Neutrophil (primary cell): ENCODE data around the gene ATP8B4.
A peak's percentile ranks its signal among the peaks of the same experiment; 100 is the strongest.
"Not testable (repeated sequence)": the region's sequence is repeated elsewhere in the genome, so short reads cannot be mapped to it uniquely, and the experiment has no call there.

Experiments used
- H3K27ac ChIP-seq: fragments of 200-600 bp; sonication (generic); 2 replicates; pipeline ENCODE4 v1.5.1; 2016; ENCODE audit warnings: mild to moderate bottlenecking, moderate library complexity
- H3K27me3 ChIP-seq: fragments of 200-600 bp; sonication (generic); 2 replicates; pipeline ENCODE4 v1.6.0; 2016; ENCODE audit warnings: mild to moderate bottlenecking
- H3K36me3 ChIP-seq: fragments of 200-600 bp; sonication (generic); 2 replicates; pipeline ENCODE4 v1.5.1; 2017
- H3K4me1 ChIP-seq, 2 experiments: fragments of 200-600 bp in 1 of 2; sonication (generic) in 1 of 2; 1 replicate in 1 of 2; 2 replicates in 1 of 2; pipeline versions ENCODE4 v1.5.1 to v1.6.1; 2013 to 2016; ENCODE audit warnings: low read depth in 1 of 2, low read length in 1 of 2, mild to moderate bottlenecking in 1 of 2, moderate library complexity in 1 of 2; ENCODE audit not compliant: control insufficient read depth in 1 of 2, insufficient read depth in 1 of 2
- H3K4me3 ChIP-seq, 2 experiments: fragments of 200-600 bp in 1 of 2; sonication (generic) in 1 of 2; 1 replicate in 1 of 2; 2 replicates in 1 of 2; pipeline ENCODE4 v1.5.1; 2013 to 2016; ENCODE audit warnings: low read depth in 1 of 2, low read length in 1 of 2, mild to moderate bottlenecking in 1 of 2, moderate library complexity in 1 of 2
- H3K9me3 ChIP-seq: fragments of 200-600 bp; sonication (generic); 2 replicates; pipeline ENCODE4 v1.5.1; 2016
- TF ChIP-seq, protein P1 (sequence below): fragments of 200-600 bp; sonication (generic); IDR thresholded peaks from 2 replicates; pipeline ENCODE4 v1.5.1; 2016; ENCODE audit warnings: antibody characterized with exemption

The ATP8B4 gene

DNA sequence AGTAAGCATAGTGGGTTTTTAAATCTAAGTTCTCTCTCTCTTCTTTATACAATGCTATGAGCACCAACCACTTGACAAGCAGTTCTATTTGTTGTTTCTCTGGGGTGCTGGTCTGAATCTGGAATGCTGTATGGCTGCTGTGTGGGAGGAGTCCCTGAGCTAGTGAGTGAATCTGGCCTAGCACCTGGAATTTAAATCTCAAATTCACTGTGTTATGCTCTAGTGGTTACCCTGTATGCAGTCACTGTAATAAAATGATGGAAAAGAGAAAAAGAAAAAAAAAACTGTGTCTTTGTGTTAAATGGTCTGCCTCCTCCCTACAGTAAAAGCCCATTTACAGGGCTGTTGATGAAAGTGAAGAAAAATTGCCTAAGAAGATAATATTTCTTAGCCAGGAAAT lies 155.0 kb downstream of the ATP8B4 start:
- H3K4me1 ChIP-seq = no peaks in the 10 kb centered on the region
- peak overlapping the region; percentile 63 for H3K27ac ChIP-seq
- TF ChIP-seq, protein P1, sequence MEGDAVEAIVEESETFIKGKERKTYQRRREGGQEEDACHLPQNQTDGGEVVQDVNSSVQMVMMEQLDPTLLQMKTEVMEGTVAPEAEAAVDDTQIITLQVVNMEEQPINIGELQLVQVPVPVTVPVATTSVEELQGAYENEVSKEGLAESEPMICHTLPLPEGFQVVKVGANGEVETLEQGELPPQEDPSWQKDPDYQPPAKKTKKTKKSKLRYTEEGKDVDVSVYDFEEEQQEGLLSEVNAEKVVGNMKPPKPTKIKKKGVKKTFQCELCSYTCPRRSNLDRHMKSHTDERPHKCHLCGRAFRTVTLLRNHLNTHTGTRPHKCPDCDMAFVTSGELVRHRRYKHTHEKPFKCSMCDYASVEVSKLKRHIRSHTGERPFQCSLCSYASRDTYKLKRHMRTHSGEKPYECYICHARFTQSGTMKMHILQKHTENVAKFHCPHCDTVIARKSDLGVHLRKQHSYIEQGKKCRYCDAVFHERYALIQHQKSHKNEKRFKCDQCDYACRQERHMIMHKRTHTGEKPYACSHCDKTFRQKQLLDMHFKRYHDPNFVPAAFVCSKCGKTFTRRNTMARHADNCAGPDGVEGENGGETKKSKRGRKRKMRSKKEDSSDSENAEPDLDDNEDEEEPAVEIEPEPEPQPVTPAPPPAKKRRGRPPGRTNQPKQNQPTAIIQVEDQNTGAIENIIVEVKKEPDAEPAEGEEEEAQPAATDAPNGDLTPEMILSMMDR = no peak
- H3K36me3 ChIP-seq = peaks cover 12% of the 10 kb centered on the region
- no peaks in the 10 kb centered on the region for H3K9me3 ChIP-seq
- H3K4me3 ChIP-seq = no peak overlapping the region
- H3K27me3 ChIP-seq = no peaks in the 10 kb centered on the region

DNA sequence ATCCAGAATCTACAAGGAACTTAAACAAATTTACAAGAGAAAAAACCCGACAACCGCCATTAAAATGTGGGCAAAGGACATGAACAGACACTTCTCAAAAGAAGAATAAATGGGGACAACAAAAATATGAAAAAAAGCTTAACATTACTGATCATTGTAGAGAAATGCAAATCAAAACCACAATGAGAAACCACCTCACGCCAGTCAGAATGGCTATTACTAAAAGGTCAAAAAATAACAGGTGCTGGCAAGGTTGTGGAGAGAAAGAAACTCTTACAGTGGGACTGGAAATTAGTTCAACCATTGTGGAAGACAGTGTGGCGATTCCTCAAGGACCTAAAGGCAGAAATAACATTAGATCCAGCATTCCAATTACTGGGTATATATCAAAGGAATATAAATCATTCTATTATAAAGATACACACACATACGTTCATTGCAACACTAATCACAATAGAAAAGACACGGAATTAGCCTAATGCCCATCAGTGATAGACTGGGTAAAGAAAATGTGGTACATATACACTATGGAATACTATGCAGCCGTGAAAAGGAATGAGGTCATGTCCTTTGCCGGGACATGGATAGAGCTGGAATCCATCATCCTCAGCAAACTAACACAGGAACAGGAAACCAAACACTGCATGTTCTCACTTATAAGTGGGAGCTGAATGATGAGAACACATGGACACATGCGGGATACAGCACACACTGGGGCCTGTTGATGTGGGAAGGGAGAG lies 155.8 kb downstream of the ATP8B4 start:
- not testable (repeated sequence) for H3K27me3 ChIP-seq, H3K4me1 ChIP-seq, H3K4me3 ChIP-seq, H3K9me3 ChIP-seq
- H3K36me3 ChIP-seq = peaks cover 12% of the 10 kb centered on the region
- peak overlapping the region; percentile 63 for H3K27ac ChIP-seq

DNA sequence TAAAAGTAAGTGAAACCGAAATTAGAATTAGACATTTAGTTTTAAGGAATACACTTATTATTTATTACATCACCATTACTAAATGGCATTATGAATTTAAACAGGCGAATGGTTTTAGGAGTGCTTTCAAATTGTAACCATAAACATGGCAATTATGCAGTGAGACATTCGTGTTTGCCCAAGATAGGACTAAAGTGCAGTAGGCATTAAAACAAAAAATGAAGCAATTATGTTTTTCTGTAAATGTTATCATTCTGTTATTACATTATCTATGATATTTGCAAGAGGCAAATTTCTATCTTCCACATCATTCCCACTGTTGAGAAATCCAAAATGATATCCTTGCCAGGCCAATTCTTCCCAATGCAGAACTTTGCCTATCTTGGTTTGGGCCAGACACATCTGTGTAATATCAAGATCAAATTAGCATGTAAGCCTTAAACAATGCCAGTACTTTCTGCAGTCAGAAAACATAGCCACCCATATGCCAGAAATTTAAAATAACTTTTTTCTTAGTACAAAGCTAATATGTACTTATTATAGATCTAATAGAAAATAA lies 156.9 kb downstream of the ATP8B4 start:
- H3K9me3 ChIP-seq = no peaks in the 10 kb centered on the region
- H3K4me3 ChIP-seq = no peak overlapping the region
- TF ChIP-seq, protein P1 = no peak
- H3K4me1 ChIP-seq = no peaks in the 10 kb centered on the region
- no peaks in the 10 kb centered on the region for H3K27me3 ChIP-seq
- H3K36me3 ChIP-seq = peaks cover 12% of the 10 kb centered on the region
- H3K27ac ChIP-seq = peak overlapping the region; percentile 26

DNA sequence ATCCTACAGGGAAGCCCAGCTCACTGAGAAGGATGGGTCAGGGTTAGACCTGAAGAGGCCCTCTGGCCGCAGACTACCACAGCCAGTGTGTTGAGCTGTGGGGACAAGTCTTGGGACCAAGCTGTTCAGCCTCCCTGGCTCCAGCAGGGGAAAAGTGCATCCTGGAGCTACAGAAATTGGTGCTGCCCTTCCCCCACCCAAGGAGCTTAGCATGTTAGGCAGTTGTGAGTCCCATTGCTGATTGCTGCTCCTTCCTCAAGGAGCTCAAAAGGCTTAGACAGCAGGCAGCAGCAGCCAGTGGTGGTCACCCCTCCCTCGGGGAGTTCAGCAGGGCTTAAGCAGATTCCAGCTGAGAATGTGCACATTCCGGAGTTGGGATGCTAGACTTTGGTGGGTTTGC lies 165.6 kb downstream of the ATP8B4 start:
- H3K27ac ChIP-seq = no peak overlapping the region
- TF ChIP-seq, protein P1 = no peak

DNA sequence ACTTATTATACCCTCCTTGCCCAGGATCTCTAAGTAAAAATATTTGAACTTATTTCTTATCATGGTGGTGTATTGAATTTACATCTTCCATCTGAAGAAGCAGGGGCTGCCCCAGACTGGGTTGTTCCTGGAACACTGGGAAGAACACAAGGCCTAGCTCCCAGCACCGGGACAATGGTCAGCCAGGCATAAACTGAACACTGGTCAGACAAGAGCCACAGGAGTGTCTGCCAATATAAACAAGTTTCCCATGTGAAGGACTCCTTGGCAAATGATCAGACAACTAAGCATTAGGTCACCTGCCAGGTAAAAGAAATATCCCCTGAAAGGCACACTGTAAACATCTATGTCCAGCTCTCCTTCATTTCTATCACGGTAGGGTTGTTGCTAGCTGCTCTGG lies 172.4 kb downstream of the ATP8B4 start:
- H3K4me3 ChIP-seq = no peak overlapping the region
- H3K27me3 ChIP-seq = no peaks in the 10 kb centered on the region
- no peaks in the 10 kb centered on the region for H3K36me3 ChIP-seq
- H3K27ac ChIP-seq = peak overlapping the region; percentile 56
- H3K4me1 ChIP-seq = no peaks in the 10 kb centered on the region
- no peaks in the 10 kb centered on the region for H3K9me3 ChIP-seq
- TF ChIP-seq, protein P1 = no peak

More for the DNA sequence above, 165.6 kb downstream of the ATP8B4 start:
- Histone ChIP-seq H3K4me1 (no peaks in the 10 kb centered on the region), H3K4me3 (no peak overlapping the region), H3K36me3 (peaks cover 19% of the 10 kb centered on the region), H3K27me3 (no peaks in the 10 kb centered on the region), H3K9me3 (no peaks in the 10 kb centered on the region)

DNA sequence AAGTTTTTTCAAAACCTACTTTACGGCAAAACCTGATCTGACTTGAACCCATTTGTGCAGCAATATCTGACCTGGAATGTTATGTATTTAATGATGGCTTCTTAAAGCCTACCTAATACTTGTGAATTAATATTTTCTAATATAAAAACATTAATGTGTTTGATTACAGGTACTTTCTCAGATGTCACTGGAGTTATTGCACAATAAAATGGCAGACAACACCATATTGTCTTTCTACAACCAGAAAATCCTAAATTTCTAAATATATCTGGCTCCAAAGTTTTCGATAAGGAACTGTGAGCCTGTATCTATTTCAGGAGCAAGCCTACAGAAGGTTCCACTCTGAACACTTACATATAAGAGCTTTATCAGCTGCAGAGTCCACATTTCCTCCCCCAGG lies 184.5 kb downstream of the ATP8B4 start:
- TF ChIP-seq, protein P1 = no peak
- no peaks in the 10 kb centered on the region for H3K27me3 ChIP-seq
- peak overlapping the region; percentile 11 for H3K27ac ChIP-seq
- peaks cover 24% of the 10 kb centered on the region for H3K36me3 ChIP-seq
- no peaks in the 10 kb centered on the region for H3K9me3 ChIP-seq
- H3K4me3 ChIP-seq = no peak overlapping the region
- H3K4me1 ChIP-seq = no peaks in the 10 kb centered on the region
